HG02840 (cell line): ENCODE measurements around the gene LAPTM4A.
"Not testable (repeated sequence)": the region's sequence is repeated elsewhere in the genome, so short reads cannot be mapped to it uniquely, and the experiment has no call there.

Experiments used
- ATAC-seq: cut with Tn5 transposase; IDR thresholded peaks from one replicate; pipeline ENCODE4 v1.9.1; 2021; ENCODE audit warnings: mild to moderate bottlenecking, moderate library complexity, moderate number of reproducible peaks; ENCODE audit not compliant: unreplicated experiment, low FRiP score

LAPTM4A gene

DNA sequence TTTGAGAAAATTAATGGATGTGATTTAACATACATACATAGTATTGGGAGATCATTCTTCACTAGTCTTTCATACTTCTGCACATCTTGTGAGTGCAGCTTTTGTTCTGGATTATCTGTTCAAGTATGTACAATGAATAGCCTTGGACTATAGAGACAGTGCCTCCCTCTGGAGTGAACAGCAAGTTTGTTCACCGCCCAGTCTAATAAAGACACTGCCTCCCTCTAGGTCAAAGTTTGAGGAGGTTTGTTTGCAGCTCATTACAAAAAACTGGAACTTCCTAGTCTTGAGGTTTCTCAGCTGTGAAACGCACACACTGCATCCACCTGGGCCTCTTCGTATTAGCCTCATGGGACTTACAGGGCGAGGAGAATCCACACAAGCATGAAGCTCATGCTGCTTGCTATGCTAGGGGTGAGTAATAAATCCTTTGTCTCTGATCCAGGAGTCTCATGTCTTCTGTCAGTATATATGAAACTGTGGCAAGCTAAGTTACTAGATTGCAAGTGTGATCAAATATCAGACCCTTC is 26.0 kb upstream of the LAPTM4A start:
- ATAC-seq = no peak

DNA sequence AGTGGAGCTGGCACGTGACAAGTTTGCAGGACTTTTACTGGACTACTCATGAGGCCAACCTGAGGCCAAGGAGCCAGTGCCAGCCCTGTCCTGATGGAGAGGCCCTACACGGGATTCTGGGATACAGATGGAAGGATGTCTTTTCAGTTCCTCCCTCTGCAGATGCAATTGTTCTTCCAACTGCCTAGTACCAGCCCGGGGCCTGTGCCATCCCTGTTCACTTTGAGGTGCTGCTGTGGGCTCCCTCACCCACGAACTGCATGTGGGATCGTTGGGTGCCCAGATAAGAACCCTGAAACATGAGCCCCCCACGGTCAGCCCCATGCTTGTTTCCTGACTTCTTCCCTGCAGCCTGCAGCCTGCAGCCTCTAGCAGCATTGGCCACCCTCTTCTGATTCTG is 25.3 kb upstream of the LAPTM4A start:
- ATAC-seq = no peak

DNA sequence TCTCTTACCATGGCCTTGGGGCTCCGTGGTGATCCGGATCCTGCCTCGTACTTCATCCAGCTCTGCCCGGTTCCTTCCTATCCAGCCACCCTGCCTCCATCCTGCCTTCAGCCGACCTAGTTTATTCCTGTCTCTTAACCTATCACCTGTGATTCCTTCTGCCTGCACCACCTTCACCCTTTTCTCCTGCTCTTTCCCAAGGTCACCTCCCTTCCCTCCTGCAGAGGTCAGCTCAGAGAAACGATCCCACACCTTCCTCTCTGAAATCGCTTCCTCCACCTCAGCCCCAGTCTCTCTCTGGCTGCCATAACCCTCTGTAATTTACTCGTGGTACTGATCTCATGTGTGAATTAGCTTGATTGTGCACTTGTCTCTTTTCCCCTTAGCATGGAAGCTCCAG is 23.5 kb upstream of the LAPTM4A start:
- no peak for ATAC-seq

DNA sequence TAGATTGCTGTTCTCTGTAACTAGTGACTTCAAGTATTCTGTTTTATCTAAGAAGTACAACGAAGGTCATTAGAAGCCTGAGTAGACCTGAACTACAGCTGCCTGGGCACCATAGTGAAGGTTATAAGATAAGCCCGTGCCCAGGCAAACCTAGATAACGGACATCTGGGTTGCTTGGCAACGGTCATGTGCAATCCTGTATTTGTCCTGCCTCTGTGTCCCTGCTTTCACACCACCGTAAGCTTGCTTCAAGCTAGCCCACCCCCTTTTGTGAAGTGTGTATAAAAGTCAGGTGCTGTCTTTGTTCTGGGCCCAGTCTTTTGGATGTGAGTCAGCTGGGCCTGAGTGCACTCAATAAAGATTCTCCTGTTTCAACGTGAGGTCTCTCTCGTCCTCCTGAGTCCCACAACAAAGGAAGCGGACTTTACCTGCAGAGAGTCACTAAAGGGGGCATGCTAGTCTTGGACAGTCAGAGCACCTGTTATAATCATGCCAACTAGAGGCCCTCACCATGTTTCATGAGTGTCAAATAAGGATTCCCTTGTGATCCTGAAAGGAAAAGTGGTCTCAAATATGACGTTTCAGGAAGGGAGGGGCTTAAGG is 22.7 kb upstream of the LAPTM4A start:
- ATAC-seq = not testable (repeated sequence)

DNA sequence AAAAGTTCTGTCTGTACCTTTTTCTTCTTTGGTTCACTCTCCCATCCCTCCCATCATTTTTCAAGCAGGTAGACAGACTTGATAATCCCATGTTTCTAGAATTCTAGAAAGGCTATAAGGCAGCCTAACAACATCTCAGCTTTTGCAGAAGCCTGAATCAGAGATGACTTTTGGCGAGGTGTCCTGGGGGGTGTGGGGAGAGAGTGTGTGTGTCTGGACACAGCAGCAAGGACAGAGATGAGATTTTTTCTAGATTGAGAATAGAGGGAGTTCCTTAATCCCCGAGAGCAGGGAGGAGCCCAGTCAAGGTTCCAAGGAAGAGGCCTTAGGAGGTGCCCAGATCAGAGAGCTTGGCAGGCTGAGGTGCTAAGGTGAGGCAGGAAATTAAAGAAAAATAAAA is 22.0 kb upstream of the LAPTM4A start:
- ATAC-seq = no peak

DNA sequence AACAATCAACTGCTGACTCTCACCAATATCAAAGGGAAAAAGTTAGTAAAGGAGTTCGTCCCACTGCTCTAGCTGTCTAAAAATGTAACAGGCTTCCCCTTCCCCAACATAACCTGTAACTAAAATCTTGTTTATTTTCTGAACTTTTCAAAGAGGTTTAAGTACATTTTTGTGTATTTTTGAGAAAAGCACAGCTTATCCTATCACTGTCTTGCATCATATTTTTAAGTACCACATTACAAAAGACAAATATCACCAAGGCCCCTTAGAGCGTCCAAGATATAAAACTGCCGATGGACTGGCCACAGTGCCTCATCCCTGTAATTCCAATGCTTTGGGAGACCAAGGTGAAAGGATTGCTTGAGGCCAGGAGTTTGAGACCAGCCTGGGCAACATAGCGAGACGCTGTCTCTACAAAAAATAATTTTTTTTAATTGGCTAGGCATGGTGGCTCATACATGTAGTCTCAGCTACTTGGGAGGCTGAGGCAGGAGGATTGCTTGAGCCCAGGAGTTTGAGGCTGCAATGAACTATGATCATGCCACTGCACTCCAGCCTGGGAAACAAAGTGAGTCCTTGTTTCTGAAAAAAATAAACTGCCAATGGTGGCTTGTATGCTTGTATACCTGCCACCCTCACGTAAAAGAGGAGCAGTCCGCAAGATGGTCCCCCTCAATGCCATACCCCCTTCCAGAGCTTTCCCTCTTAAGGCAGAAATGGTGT is 21.2 kb upstream of the LAPTM4A start:
- ATAC-seq = no peak

DNA sequence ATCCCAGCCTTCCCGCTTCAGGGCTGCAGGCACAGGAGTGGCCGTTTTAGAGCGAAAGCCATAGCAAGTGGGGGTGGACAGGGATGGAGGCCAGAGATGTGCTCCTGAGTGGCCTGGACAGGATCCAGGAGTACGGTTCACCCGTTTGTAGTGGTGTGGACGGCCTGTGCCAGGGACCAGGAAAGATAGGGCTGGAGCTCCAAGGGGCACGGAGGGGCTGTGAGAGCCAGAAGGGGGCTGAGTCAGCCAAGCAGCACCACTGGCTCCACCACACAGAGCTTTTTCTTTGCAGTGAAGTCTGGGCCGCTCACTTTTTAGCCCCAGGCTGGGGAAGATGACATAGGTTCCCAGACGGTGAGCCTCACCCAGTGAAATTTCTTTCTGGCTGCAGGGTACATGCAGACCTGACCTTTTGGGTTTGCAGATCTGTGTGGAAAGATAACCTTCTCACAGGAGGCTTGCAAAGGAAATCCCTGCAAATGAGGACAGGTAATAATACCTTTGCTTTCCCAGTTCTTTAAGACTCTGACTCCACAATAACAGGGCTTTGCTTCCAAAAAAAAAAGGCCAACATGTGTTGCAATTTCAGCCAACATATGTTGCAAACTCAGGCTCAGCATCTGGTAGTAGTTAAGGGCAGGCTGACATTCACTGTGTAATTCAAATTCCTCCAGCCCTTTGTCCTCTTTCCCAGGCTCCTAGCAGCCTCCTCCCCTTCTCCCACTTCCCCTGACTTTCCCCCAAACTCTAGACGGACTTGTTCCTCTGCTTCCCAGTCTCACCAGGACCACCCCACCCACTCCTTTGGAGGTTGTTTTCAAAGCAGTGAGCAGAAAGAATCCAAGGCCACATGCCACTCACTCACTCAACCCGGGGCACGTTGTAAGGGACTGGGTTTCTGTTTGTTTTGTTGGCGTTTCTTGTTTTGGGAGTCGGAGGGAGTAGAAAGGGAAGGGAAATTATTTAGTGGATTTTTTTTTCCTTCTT is 20.3 kb upstream of the LAPTM4A start:
- ATAC-seq = no peak

DNA sequence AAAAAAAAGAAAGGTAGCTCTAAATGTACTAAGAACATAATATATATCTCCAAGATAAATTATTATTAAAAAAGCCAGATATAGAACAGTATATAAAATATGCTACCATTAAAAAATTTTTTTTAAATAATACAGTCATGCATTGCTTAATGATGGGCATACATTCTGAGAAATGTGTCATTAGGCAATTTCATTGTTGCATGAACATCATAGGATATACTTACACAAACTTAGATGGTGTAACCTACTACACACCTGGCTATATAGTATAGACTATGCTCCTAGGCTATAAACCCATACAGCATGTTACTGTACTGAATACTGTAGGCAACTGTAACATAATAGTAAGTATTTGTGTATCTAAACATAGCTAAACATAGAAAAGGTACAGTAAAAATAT is 18.3 kb upstream of the LAPTM4A start:
- no peak for ATAC-seq

DNA sequence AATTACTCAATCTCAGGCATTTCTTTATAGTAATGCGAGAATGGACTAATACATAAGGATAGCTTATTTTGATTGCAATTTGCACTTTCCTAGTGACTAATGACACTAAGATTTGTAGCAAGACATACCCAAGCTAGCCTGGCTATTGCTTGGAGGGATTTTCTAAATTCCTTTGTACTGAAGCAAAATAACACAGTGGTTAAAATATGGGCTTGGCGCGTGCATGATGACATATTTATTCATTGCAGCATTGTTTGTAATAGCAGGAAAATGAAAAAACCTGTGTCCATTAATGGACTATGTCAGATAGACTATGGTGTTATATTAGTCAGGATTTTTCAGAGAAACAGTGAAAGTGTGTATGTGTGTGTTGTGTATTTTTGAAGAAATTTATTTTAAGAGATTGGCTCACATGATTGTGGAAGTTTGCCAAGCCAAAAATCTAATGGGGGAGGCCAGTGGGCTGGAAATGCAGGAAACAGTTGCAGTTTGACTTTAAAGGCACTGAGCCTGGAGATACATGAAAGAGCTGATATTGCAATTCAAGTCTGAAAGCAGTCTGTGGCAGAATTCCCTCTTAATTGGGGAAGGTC is 16.7 kb upstream of the LAPTM4A start:
- no peak for ATAC-seq

DNA sequence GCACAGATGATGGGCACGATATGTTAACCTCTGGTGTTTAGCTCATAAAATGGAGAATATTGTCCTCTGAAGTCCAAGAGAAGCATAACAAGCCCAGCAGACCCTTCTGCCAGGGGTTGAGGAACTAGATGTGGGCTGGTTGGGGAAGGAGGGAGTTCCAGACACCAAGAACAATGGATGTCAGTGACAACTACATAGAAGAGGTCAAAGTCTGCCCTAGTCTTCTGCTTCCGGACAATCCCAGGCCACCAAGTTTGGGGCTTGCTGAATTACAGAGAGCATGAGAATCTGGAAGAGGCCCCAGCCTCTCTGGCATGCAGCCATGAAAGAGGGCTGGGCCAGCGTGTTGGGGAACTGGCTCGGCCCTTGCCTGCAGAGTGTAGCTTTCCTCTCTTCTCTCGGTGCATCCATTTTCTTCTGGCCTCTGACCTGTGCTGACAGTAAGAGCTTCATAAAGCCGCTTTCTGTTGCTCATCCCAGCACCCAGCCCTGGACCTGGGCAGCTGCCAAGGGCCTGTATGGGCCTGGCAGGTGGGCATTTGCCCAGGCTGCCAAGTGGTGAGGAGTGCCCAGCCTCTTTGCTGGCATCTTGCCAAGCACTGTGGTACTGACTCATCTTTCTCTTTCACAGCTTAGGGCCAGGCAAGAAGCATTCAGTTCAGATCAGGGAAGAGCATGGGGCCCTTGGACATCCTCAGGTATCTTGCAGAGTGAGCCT is 14.6 kb upstream of the LAPTM4A start:
- ATAC-seq = no peak

DNA sequence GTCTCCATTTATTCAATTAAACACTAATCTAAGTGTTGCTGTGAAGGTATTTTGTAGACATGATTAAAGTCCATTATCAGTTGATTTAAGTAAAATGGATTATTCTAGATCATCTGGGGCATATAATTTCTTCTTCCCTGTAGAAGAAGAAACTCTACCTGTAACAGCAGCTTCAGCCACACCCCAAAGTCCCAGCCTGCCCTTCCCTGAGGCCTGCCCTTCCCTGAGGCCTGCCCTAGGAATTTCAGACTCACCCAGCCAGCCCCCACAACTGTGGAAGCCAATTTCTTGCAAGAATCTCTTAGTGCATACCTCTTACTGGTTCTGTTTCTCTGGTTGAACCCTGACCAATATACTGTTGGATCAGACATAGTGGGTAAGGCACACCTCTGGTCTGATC is 13.4 kb upstream of the LAPTM4A start:
- ATAC-seq = no peak

DNA sequence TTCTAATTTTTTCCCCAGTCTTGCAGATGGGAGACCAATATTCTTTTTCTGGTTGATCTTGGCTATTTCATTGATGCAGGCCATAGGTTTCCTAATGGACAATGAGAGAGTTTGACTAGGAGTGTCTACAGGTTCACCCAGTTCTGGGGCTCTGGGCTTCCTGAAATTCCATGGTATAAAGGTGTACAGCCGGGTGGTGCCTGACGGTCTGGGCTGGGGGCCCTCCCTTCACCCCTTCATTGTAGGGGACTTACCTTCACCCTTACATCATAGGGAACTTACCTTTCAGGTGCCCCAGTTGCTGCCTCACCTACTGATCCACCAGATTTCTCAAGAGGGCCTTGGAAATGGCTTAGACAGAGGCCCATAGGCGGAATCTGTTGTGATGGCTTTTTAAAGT is 13.0 kb upstream of the LAPTM4A start:
- no peak for ATAC-seq

DNA sequence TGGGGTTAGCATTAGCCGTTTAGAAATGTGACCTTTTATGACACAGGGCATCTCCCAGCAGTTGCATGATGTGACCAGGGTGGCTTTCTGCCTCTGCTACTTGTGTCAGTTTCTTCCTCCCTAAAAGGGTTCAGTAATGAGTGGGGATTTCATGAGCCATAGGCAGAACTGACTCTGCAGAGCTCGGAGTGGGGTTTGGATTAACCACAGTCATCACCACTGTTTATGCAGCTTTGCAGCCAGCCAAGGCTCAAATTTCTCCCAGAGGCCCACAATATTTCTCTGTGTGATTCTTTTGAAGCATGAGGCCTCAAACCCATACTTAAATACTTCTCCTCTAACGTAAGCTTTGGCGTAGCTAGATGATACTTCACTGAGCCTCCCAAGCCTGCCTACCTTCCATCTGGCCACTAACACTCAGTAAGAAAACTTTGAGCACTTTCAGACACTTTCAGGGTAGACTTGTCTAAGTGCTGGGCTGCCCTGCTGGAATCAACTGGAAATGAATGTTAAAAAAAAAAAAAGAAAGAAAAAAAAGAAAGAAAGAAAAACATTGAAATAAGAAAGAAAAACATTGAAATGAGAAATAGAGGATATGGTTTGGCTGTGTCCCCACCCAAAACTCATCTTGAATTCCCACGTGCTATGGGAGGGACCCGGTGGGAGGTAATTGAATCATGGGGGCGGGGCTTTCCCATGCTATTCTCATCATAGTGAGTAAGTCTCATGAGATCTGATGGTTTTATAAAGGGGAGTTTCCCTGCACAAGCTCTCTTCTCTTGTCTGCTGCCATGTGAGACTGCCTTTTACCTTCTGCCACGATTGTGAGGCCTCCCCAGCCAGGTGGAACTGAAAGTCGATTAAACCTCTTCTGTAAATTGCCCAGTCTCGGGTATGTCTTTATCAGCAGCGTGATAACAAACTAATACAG is 11.5 kb upstream of the LAPTM4A start:
- ATAC-seq = no peak

DNA sequence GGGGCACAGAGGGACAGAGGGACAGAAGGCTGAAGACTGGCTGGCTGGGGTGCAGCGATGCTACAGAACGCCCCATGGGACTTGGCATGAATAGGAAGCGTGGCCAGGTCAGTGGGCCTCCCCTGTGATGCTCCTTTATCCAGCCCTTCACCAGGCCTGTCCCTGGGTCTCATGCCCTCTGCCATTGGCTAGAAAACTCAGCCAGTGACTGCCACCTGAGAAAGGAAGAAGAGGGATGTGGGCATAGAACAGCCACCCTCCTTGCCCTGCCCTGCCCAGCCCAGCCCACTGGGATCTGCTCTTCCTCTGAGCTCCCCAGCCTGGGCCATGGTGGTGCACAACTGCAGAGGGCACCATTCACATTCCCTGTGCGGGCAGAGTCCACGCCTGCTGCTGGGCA is 10.5 kb upstream of the LAPTM4A start:
- ATAC-seq = no peak

DNA sequence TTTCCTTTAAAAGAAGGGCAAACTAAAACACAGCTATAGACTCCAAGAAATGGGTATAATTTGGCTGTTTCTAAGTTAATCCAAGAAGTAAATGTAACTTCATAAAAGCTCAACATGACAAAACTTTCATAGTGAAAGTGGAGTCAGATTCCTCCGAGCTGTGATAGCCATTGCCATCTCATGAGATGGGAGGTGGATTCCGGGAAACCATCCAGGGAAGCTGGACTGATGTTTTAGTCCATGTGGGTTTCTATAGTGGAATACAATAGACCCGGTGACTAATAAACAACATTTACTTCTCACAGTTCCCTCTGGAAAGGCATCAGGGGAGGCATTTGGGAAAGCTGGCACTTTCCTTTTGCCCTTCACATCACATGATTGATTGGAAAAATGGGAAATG is 10.0 kb upstream of the LAPTM4A start:
- ATAC-seq = no peak

DNA sequence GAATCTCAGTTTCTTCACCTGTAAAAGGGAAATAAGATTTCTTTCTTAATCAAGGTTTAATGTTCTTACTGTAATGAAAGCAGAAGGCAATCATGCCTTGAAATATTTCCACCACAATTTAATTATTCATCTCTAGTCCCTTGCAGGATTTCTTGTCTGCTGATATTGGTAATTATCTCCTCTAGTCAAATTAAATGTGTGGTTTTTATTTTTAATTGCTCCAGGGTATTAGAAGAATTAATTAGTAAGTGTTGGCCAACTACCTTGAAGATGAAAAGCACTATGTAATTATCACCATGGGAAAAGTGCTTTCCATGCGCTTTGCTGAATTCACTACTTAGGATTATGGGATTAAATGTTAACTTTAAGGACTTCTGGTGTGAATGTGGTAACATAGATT is 8.7 kb upstream of the LAPTM4A start:
- no peak for ATAC-seq

DNA sequence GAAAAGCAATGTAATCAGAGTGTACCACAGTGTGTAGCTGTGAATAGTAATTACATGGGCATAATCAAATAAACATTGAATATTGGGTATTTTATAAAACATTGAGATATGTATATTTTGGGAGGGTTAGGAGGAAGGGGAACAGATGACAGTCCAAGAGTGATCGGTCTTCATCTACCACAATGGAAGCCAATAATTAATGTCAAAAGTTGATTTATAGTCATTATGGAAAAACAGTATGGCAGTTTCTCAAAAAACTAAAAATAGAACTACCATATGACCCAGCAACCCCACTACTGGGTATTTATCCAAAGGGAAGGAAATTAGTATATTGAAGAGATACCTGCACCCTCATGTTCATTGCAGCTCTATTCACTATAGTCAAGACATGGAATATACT is 5.8 kb upstream of the LAPTM4A start:
- ATAC-seq = no peak

DNA sequence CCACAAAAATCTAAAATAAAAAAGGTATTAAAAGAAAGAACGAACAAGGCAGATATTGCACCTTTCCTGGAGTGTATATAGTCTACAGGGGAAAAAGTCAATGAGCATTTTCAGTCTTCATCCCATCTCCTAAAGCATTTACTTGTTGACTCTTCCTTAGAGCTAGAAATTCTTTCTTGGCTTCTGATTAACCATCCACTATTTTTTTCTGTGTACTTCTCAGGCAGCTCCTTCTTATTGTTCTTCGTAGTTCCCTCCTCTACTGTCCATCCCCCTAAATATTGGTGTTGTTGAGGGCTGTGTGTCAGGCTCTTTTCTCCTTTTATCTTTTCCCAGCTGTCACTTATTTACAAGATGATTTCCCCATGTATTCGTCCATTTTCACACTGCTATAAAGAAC is 3.5 kb upstream of the LAPTM4A start:
- no peak for ATAC-seq

DNA sequence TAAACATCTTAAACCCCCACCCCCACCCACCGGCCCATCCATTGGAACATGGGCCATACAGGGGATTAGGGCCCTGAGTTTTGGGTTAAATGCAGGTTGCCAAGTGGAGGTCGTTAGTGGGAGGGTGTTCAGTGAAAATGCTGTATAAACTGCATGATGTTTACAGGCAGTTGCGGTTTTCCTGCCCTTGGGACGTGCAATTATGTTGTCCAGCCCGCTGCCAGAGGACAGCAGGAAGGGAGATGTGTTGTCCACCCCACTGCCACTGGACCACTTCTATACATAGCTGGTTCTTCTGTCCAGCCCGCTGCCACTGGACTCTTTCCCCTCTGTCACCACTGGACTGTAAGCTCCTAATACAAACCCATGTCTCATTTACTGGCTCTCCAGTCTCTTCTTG is 2.7 kb upstream of the LAPTM4A start:
- ATAC-seq = no peak
